H1 (cell line): Measurements from ENCODE around the gene EFCAB10.

Experiments
- ATF3 ChIP-seq: IDR thresholded peaks from 2 replicates; pipeline ENCODE4 v1.6.1; 2011; ENCODE audit warnings: low read depth, mild to moderate bottlenecking, low read length; ENCODE audit not compliant: insufficient read depth
- CTCF ChIP-seq, 3 experiments: IDR thresholded peaks; 1 replicate in 2 of 3; 2 replicates in 1 of 3; pipeline versions ENCODE4 v1.5.1 to v1.6.1; 2011; ENCODE audit warnings: low read length in 3 of 3, mild to moderate bottlenecking in 3 of 3, inconsistent platforms in 2 of 3, low read depth in 1 of 3, moderate library complexity in 1 of 3; ENCODE audit not compliant: insufficient read depth in 1 of 3; ENCODE audit errors: control extremely low read depth in 1 of 3
- E2F6 ChIP-seq: IDR thresholded peaks from 2 replicates; pipeline ENCODE4 v1.6.1; 2012; ENCODE audit warnings: inconsistent platforms
- EZH2 ChIP-seq: fragments of 200-600 bp; sonication (generic); IDR thresholded peaks from 2 replicates; pipeline ENCODE4 v1.7.1; 2012; ENCODE audit warnings: low read depth, mild to moderate bottlenecking, moderate library complexity, low read length, inconsistent platforms; ENCODE audit not compliant: severe bottlenecking
- JUN ChIP-seq: IDR thresholded peaks from 2 replicates; pipeline ENCODE4 v1.6.1; 2011; ENCODE audit warnings: low read depth, mild to moderate bottlenecking, improper control_type of control experiment, low read length
- KDM1A ChIP-seq: fragments of 200-600, 300-600 bp; sonication (generic); IDR thresholded peaks from 2 replicates; pipeline ENCODE4 v1.7.1; 2016; ENCODE audit warnings: mild to moderate bottlenecking, low read length, borderline replicate concordance
- MAX ChIP-seq: IDR thresholded peaks from 2 replicates; pipeline ENCODE4 v1.6.1; 2012; ENCODE audit warnings: inconsistent platforms
- POLR2A ChIP-seq, 2 experiments: IDR thresholded peaks; 1 replicate in 1 of 2; 2 replicates in 1 of 2; pipeline ENCODE4 v1.6.1; 2011; ENCODE audit warnings: low read depth in 2 of 2, low read length in 2 of 2, mild to moderate bottlenecking in 2 of 2; ENCODE audit errors: control extremely low read depth in 1 of 2
- RNF2 ChIP-seq: fragments of 200-900, 300-1000 bp; sonication (generic); IDR thresholded peaks from 2 replicates; pipeline ENCODE4 v1.7.1; 2016; ENCODE audit warnings: borderline replicate concordance, low read depth, mild to moderate bottlenecking, antibody characterized with exemption, low read length; ENCODE audit not compliant: poor library complexity, severe bottlenecking; ENCODE audit errors: missing control alignments
- SP1 ChIP-seq: IDR thresholded peaks from 2 replicates; pipeline ENCODE4 v1.6.1; 2011; ENCODE audit warnings: low read depth, low read length
- TCF12 ChIP-seq: IDR thresholded peaks from 2 replicates; pipeline ENCODE4 v1.6.1; 2011; ENCODE audit warnings: low read depth, mild to moderate bottlenecking, low read length
- YY1 ChIP-seq: IDR thresholded peaks from 2 replicates; pipeline ENCODE4 v1.6.1; 2011; ENCODE audit warnings: low read depth, mild to moderate bottlenecking, low read length

- TF ChIP-seq JUN (no peak), CTCF (IDR thresholded peaks at IDR 0.05; ENCODE audit: control extremely low read depth in 1 of 3, insufficient read depth in 1 of 3, low read depth in 1 of 3, low read length in 3 of 3) (no peak), ATF3 (no peak), RNF2 (no peak), POLR2A (IDR thresholded peaks at IDR 0.05; ENCODE audit: control extremely low read depth in 1 of 2, low read depth in 2 of 2, low read length in 2 of 2) (no peak), EZH2 (no peak), YY1 (no peak), MAX (no peak), E2F6 (no peak), TCF12 (no peak), SP1 (no peak), KDM1A (no peak)
These were observed 48.4 kb downstream of the EFCAB10 start for GRCh38 chr7:105532709-105533460.
